OCI-M2 (cell line): Measurements from ENCODE around the gene DDX42.
"Not testable (repeated sequence)": the region's sequence is repeated elsewhere in the genome, so short reads cannot be mapped to it uniquely, and the experiment has no call there.

ENCODE experiments used
- DNase-seq: peaks from one replicate; lab custom pipeline; 2025; ENCODE audit not compliant: unreplicated experiment; lab: John Stamatoyannopoulos, UW

The DDX42 gene

GRCh38 chr17:63866625-63867024 lies 92.7 kb downstream of the DDX42 start:
- not testable (repeated sequence) for DNase-seq
